PC-3 (cell line): Measurements from ENCODE around the gene DPPA2.

ENCODE experiments used
- EZH2 ChIP-seq: fragments of 300-600 bp; sonication (generic); IDR thresholded peaks from one replicate; pipeline ENCODE4 v1.6.1; 2017; ENCODE audit warnings: antibody characterized with exemption, mild to moderate bottlenecking, low read length; ENCODE audit not compliant: unreplicated experiment
- EZH2phosphoT487 ChIP-seq: fragments of 300-600 bp; sonication (generic); IDR thresholded peaks from 2 replicates; pipeline ENCODE4 v1.6.1; 2018; ENCODE audit warnings: mild to moderate bottlenecking, antibody characterized with exemption, low read length, borderline replicate concordance
- TF ChIP-seq, protein P1 (sequence below): fragments of 300-600 bp; sonication (generic); conservative IDR thresholded peaks from 2 replicates; pipeline ENCODE4 v1.5.1; 2017; ENCODE audit warnings: antibody characterized with exemption, low read depth, mild to moderate bottlenecking, low read length

GRCh38 chr3:109331692-109332091 lies 15.4 kb upstream of the DPPA2 start:
- TF ChIP-seq, protein P1, sequence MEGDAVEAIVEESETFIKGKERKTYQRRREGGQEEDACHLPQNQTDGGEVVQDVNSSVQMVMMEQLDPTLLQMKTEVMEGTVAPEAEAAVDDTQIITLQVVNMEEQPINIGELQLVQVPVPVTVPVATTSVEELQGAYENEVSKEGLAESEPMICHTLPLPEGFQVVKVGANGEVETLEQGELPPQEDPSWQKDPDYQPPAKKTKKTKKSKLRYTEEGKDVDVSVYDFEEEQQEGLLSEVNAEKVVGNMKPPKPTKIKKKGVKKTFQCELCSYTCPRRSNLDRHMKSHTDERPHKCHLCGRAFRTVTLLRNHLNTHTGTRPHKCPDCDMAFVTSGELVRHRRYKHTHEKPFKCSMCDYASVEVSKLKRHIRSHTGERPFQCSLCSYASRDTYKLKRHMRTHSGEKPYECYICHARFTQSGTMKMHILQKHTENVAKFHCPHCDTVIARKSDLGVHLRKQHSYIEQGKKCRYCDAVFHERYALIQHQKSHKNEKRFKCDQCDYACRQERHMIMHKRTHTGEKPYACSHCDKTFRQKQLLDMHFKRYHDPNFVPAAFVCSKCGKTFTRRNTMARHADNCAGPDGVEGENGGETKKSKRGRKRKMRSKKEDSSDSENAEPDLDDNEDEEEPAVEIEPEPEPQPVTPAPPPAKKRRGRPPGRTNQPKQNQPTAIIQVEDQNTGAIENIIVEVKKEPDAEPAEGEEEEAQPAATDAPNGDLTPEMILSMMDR: no peak
- TF ChIP-seq EZH2 (no peak), EZH2phosphoT487 (no peak)
